SK-N-SH treated with all-trans-retinoic acid at 6 μM for 48 hours (cell line): Measurements from ENCODE around the gene MT1B.

ENCODE experiments used
- BACH2 ChIP-seq: fragments of 250-450 bp; sonication (Bioruptor Pico); IDR thresholded peaks from 2 replicates; pipeline ENCODE4 v1.9.0; 2021; ENCODE audit warnings: mild to moderate bottlenecking, borderline replicate concordance
- ESRRG ChIP-seq: fragments of 250-450 bp; sonication (Bioruptor Pico); IDR thresholded peaks from 2 replicates; pipeline ENCODE4 v1.6.1; 2021; ENCODE audit warnings: mild to moderate bottlenecking
- GLIS3 ChIP-seq: fragments of 250-450 bp; sonication (Bioruptor Pico); IDR thresholded peaks from 2 replicates; pipeline ENCODE4 v1.5.0; 2020; ENCODE audit warnings: mild to moderate bottlenecking, moderate library complexity
- OSR1 ChIP-seq: fragments of 250-450 bp; sonication (Bioruptor Pico); IDR thresholded peaks from 2 replicates; pipeline ENCODE4 v1.8.0; 2022; ENCODE audit warnings: moderate library complexity, mild to moderate bottlenecking, inconsistent platforms
- PPARA ChIP-seq: fragments of 250-450 bp; sonication (Bioruptor Pico); IDR thresholded peaks from 2 replicates; pipeline ENCODE4 v1.5.0; 2020; ENCODE audit warnings: mild to moderate bottlenecking, borderline replicate concordance
- RARB ChIP-seq: fragments of 250-450 bp; sonication (Bioruptor Pico); IDR thresholded peaks from 2 replicates; pipeline ENCODE4 v1.8.0; 2021; ENCODE audit warnings: mild to moderate bottlenecking, moderate library complexity
- ZC3H10 ChIP-seq: fragments of 250-450 bp; sonication (Bioruptor Pico); IDR thresholded peaks from 2 replicates; pipeline ENCODE4 v1.5.1; 2021; ENCODE audit warnings: mild to moderate bottlenecking, moderate library complexity
- ZFP3 ChIP-seq: fragments of 250-450 bp; sonication (Bioruptor Pico); IDR thresholded peaks from 2 replicates; pipeline ENCODE4 v1.5.0; 2020; ENCODE audit warnings: mild to moderate bottlenecking, moderate library complexity
- ZFP30 ChIP-seq: fragments of 450-650 bp; formaldehyde crosslinking; IDR thresholded peaks from 2 replicates; pipeline ENCODE4 v1.5.0; 2022; ENCODE audit warnings: mild to moderate bottlenecking, moderate library complexity
- ZNF565 ChIP-seq: fragments of 450-650 bp; formaldehyde crosslinking; conservative IDR thresholded peaks from 2 replicates; pipeline ENCODE4 v1.5.0; 2020; ENCODE audit warnings: low read depth, mild to moderate bottlenecking, moderate library complexity
- ZNF8 ChIP-seq: fragments of 450-650 bp; formaldehyde crosslinking; IDR thresholded peaks from 2 replicates; pipeline ENCODE4 v1.5.0; 2020; ENCODE audit warnings: mild to moderate bottlenecking, moderate library complexity
- TF ChIP-seq, protein P1 (sequence below): fragments of 250-450 bp; sonication (Bioruptor Pico); IDR thresholded peaks from 2 replicates; pipeline ENCODE4 v1.5.0; 2020; ENCODE audit warnings: mild to moderate bottlenecking, moderate library complexity

DNA sequence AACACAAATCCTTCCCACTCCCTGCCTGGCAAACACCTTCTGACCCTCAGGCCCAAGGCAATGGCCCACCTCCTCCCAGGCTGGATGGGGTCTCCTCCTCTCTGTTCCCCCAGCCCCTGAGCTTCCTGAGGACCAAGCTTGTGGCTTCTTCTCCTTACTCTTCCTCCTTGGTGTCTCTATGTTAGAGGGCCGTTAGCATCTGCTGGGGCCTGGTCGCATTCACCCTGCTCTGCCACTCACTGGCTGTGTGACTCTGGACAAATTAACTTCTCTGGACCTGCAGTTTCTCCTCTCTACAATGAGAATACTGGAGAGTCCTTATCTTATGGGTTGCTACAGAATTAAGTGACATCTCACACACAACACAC lies 44.0 kb upstream of the MT1B start:
- TF ChIP-seq ZNF565 (CRISPR knock-in tag) = no peak
- TF ChIP-seq GLIS3 = no peak
- no peak for TF ChIP-seq ZC3H10 (CRISPR knock-in tag)
- no peak for TF ChIP-seq ZFP30 (CRISPR knock-in tag)
- TF ChIP-seq, protein P1, sequence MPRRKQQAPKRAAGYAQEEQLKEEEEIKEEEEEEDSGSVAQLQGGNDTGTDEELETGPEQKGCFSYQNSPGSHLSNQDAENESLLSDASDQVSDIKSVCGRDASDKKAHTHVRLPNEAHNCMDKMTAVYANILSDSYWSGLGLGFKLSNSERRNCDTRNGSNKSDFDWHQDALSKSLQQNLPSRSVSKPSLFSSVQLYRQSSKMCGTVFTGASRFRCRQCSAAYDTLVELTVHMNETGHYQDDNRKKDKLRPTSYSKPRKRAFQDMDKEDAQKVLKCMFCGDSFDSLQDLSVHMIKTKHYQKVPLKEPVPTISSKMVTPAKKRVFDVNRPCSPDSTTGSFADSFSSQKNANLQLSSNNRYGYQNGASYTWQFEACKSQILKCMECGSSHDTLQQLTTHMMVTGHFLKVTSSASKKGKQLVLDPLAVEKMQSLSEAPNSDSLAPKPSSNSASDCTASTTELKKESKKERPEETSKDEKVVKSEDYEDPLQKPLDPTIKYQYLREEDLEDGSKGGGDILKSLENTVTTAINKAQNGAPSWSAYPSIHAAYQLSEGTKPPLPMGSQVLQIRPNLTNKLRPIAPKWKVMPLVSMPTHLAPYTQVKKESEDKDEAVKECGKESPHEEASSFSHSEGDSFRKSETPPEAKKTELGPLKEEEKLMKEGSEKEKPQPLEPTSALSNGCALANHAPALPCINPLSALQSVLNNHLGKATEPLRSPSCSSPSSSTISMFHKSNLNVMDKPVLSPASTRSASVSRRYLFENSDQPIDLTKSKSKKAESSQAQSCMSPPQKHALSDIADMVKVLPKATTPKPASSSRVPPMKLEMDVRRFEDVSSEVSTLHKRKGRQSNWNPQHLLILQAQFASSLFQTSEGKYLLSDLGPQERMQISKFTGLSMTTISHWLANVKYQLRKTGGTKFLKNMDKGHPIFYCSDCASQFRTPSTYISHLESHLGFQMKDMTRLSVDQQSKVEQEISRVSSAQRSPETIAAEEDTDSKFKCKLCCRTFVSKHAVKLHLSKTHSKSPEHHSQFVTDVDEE (CRISPR knock-in tag) = no peak
- no peak for TF ChIP-seq BACH2 (CRISPR knock-in tag)
- no peak for TF ChIP-seq RARB (CRISPR knock-in tag)
- TF ChIP-seq ESRRG (CRISPR knock-in tag) = no peak
- no peak for TF ChIP-seq ZFP3
- no peak for TF ChIP-seq ZNF8 (CRISPR knock-in tag)
- TF ChIP-seq OSR1 = no peak
- no peak for TF ChIP-seq PPARA (CRISPR knock-in tag)
